ENCODE measurements around the gene METTL25. TPM values are rescaled to one million over a fixed set of nuclear protein-coding genes. Genes with fewer than 3 reads are reported as not detected.
A peak's percentile ranks its signal among the peaks of the same experiment; 100 is the strongest.
"Not testable (repeated sequence)": the region's sequence is repeated elsewhere in the genome, so short reads cannot be mapped to it uniquely, and the experiment has no call there.

METTL25 gene
- total RNA-seq, 1 experiment from 2014 or later = 11.6 TPM

DNA sequence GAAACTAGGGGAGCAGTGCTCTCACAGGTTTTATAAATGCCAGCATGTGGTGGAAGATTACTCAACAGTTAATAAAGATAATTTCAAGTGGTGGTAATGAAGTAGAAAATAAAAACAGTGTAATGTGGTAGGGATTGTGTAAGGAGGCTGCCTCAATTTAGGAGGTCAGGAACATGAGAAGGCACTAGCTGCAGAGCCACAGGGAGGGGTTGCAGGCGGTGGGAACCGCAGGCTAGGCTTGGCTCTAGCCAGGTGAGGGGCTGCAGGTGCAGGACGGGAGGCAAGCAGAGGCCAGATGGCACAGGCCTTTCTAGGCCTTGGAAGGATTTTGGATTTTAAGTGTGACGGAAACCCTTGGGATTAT, 768 bp downstream of the METTL25 start:
- no peak overlapping the region for H3K14ac ChIP-seq (ENCODE audit: insufficient read depth, low read length)
- peaks cover 2 to 6% of the 10 kb centered on the region in 2 experiments; a peak in 4 of 5 replicates for H3K9me3 Mint-ChIP-seq
- WGBS (ENCODE audit: extremely low coverage, insufficient read length, low lambda C conversion rate) = no CpG with 5 or more reads among the region's 4 CpGs
- no peak overlapping the region for H3K56ac ChIP-seq (ENCODE audit: insufficient read length, low read depth, low read length)
- no peak overlapping the region for H3K23ac ChIP-seq (ENCODE audit: insufficient read length, low read depth, low read length)
- peaks cover 28 to 49% (median 46%) of the 10 kb centered on the region in 3 experiments for H3K36me3 Mint-ChIP-seq (ENCODE audit: insufficient read depth in 1 of 3, low read depth in 3 of 3)
- H3K79me1 ChIP-seq (ENCODE audit: insufficient read depth, low read depth, low read length, poor library complexity, severe bottlenecking) = peaks cover 4% of the 10 kb centered on the region
- H3K4me2 ChIP-seq (ENCODE audit: insufficient read depth, insufficient read length, low read length) = peak overlapping the region; percentile 71
- H2BK12ac ChIP-seq (ENCODE audit: insufficient read length, low read depth, low read length) = no peak overlapping the region
- no peak overlapping the region for H2AK5ac ChIP-seq (ENCODE audit: insufficient read length, low read length)
- no peaks in the 10 kb centered on the region for H3K27me3 ChIP-seq (ENCODE audit: insufficient read depth, low read length)
- peak overlapping the region; percentile 99 to 100 for H3K4me3 Mint-ChIP-seq
- H3K18ac ChIP-seq (ENCODE audit: insufficient read length, low read depth, low read length) = no peak overlapping the region
- H3K27ac Mint-ChIP-seq = peak overlapping the region in 2 of 3 experiments; percentile 95 to 100; a peak in 3 of 7 replicates
- DNase-seq = peak; percentile 69
- no peaks in the 10 kb centered on the region for H3K23me2 ChIP-seq (ENCODE audit: insufficient read length, low read depth, low read length, poor library complexity, severe bottlenecking)
- H3K4ac ChIP-seq (ENCODE audit: low read depth, low read length) = no peak overlapping the region
- no peak overlapping the region for H2BK15ac ChIP-seq (ENCODE audit: low read depth, low read length)
- H3K9me3 ChIP-seq (ENCODE audit: control insufficient read depth, low read depth, low read length) = no peaks in the 10 kb centered on the region
- H4K20me1 ChIP-seq (ENCODE audit: control insufficient read depth, insufficient read depth, insufficient read length) = no peaks in the 10 kb centered on the region
- no peak overlapping the region for H2AFZ ChIP-seq (ENCODE audit: low read length)
- no peak overlapping the region for H4K91ac ChIP-seq (ENCODE audit: insufficient read length, low read depth, low read length)
- H3K27me3 Mint-ChIP-seq (ENCODE audit: low read depth) = peaks cover 2% of the 10 kb centered on the region; the same call in 1 of the 2 replicates
- peaks cover 12% of the 10 kb centered on the region for H3K79me2 ChIP-seq (ENCODE audit: insufficient read depth, low read length)
- no peak overlapping the region for H4K5ac ChIP-seq (ENCODE audit: insufficient read length, low read depth, low read length)
- no peaks in the 10 kb centered on the region for H3K4me1 ChIP-seq (ENCODE audit: insufficient read depth, low read length)
- no peak overlapping the region for H4K8ac ChIP-seq (replicated peaks; ENCODE audit: insufficient read length, low read depth, low read length)
- no peak overlapping the region for H2BK20ac ChIP-seq (ENCODE audit: low read depth, low read length, poor library complexity, severe bottlenecking)
- TF ChIP-seq, protein P1, sequence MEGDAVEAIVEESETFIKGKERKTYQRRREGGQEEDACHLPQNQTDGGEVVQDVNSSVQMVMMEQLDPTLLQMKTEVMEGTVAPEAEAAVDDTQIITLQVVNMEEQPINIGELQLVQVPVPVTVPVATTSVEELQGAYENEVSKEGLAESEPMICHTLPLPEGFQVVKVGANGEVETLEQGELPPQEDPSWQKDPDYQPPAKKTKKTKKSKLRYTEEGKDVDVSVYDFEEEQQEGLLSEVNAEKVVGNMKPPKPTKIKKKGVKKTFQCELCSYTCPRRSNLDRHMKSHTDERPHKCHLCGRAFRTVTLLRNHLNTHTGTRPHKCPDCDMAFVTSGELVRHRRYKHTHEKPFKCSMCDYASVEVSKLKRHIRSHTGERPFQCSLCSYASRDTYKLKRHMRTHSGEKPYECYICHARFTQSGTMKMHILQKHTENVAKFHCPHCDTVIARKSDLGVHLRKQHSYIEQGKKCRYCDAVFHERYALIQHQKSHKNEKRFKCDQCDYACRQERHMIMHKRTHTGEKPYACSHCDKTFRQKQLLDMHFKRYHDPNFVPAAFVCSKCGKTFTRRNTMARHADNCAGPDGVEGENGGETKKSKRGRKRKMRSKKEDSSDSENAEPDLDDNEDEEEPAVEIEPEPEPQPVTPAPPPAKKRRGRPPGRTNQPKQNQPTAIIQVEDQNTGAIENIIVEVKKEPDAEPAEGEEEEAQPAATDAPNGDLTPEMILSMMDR (conservative IDR thresholded peaks at IDR 0.05) = no peak
- H3K4me1 Mint-ChIP-seq = peaks cover 19 to 25% of the 10 kb centered on the region in 2 experiments
- no peak overlapping the region for H3T11ph ChIP-seq (ENCODE audit: low read length)
- no peak overlapping the region for H2BK120ac ChIP-seq (ENCODE audit: low read depth, low read length, poor library complexity, severe bottlenecking)
- no peak overlapping the region for H2BK5ac ChIP-seq (ENCODE audit: insufficient read length, low read length)
- H3K9ac ChIP-seq (ENCODE audit: extremely low read depth, insufficient read length, low read length) = no peak overlapping the region
- H3K27ac ChIP-seq (ENCODE audit: insufficient read length, low read depth, low read length) = no peak overlapping the region

DNA sequence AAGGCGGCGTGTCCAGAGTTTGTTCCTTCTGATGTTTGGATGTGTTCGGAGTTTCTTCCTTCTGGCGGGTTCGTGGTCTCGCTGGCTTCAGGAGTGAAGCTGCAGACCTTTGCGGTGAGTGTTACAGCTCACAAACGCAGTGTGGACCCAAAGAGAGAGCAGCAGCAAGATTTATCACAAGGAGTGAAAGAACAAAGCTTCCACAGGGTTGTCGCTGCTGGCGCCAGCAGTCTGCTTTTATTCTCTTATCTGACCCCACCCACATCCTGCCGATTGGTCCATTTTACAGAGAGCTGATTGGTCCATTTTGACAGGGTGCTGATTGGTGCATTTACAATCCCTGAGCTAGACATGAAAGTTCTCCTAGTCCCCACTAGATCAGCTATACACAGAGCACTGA, 2.5 kb downstream of the METTL25 start:
- not testable (repeated sequence) for H4K91ac ChIP-seq (ENCODE audit: insufficient read length, low read depth, low read length); H2BK12ac ChIP-seq (ENCODE audit: insufficient read length, low read depth, low read length); H3K23me2 ChIP-seq (ENCODE audit: insufficient read length, low read depth, low read length, poor library complexity, severe bottlenecking); H3K79me1 ChIP-seq (ENCODE audit: insufficient read depth, low read depth, low read length, poor library complexity, severe bottlenecking); H4K8ac ChIP-seq (replicated peaks; ENCODE audit: insufficient read length, low read depth, low read length); H3K27me3 Mint-ChIP-seq (ENCODE audit: low read depth); H3K18ac ChIP-seq (ENCODE audit: insufficient read length, low read depth, low read length); H3K4me3 Mint-ChIP-seq; H3K4ac ChIP-seq (ENCODE audit: low read depth, low read length); H3K9ac ChIP-seq (ENCODE audit: extremely low read depth, insufficient read length, low read length); H2BK120ac ChIP-seq (ENCODE audit: low read depth, low read length, poor library complexity, severe bottlenecking); DNase-seq; H2BK5ac ChIP-seq (ENCODE audit: insufficient read length, low read length); H4K20me1 ChIP-seq (ENCODE audit: control insufficient read depth, insufficient read depth, insufficient read length); H3K27ac ChIP-seq (ENCODE audit: insufficient read length, low read depth, low read length); H3K14ac ChIP-seq (ENCODE audit: insufficient read depth, low read length); H3K9me3 ChIP-seq (ENCODE audit: control insufficient read depth, low read depth, low read length); H2BK15ac ChIP-seq (ENCODE audit: low read depth, low read length); H2BK20ac ChIP-seq (ENCODE audit: low read depth, low read length, poor library complexity, severe bottlenecking); H3K56ac ChIP-seq (ENCODE audit: insufficient read length, low read depth, low read length); H2AK5ac ChIP-seq (ENCODE audit: insufficient read length, low read length); H3K23ac ChIP-seq (ENCODE audit: insufficient read length, low read depth, low read length); H4K5ac ChIP-seq (ENCODE audit: insufficient read length, low read depth, low read length); H3K27ac Mint-ChIP-seq; H3K9me3 Mint-ChIP-seq; H3K27me3 ChIP-seq (ENCODE audit: insufficient read depth, low read length); H2AFZ ChIP-seq (ENCODE audit: low read length); H3K4me1 ChIP-seq (ENCODE audit: insufficient read depth, low read length); H3K4me2 ChIP-seq (ENCODE audit: insufficient read depth, insufficient read length, low read length); H3T11ph ChIP-seq (ENCODE audit: low read length)
- Mint-ChIP-seq H3K36me3 (ENCODE audit: insufficient read depth in 1 of 3, low read depth in 3 of 3) (peaks cover 22 to 34% (median 29%) of the 10 kb centered on the region in 3 experiments), H3K4me1 (peaks cover 19 to 28% of the 10 kb centered on the region in 2 experiments)
- no CpG with 5 or more reads among the region's 11 CpGs for WGBS (ENCODE audit: extremely low coverage, insufficient read length, low lambda C conversion rate)
- H3K79me2 ChIP-seq (ENCODE audit: insufficient read depth, low read length) = peaks cover 12% of the 10 kb centered on the region
